GM12891 (cell line): ENCODE measurements around the gene KCNIP4.

Source experiments
- PAX5 ChIP-seq: IDR thresholded peaks from 2 replicates; pipeline ENCODE4 v1.6.1; 2011; ENCODE audit warnings: low read length, moderate library complexity, mild to moderate bottlenecking; ENCODE audit not compliant: insufficient read depth, severe bottlenecking
- POLR2A ChIP-seq: IDR thresholded peaks from 2 replicates; pipeline ENCODE4 v1.6.1; 2011; ENCODE audit warnings: low read depth, low read length, control low read depth
- POLR2AphosphoS5 ChIP-seq: IDR thresholded peaks from 2 replicates; pipeline ENCODE4 v1.6.1; 2011; ENCODE audit warnings: low read depth, low read length, control low read depth
- POU2F2 ChIP-seq: IDR thresholded peaks from 2 replicates; pipeline ENCODE4 v1.6.1; 2011; ENCODE audit warnings: low read depth, mild to moderate bottlenecking, control low read depth, low read length, moderate library complexity
- SPI1 ChIP-seq: IDR thresholded peaks from 2 replicates; pipeline ENCODE4 v1.6.1; 2011; ENCODE audit warnings: low read depth, low read length, control low read depth

DNA sequence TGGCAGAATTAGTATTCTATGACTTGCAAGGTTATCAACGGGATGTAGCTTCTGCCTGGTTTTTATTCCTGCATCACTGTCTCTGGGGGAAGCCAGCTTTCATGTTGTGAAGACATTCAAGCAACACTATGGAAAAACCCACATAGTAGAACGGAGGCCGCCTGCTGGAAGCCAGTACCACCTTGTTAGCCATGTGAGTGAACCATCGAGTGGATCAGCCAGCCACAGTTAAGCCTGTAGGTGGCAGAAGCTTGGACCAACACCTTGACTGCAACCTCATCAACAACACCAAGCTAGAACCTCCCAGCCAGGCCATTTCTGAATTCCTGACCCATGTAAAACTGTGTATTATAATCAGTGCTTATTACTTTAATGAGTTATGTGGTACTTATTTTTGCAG is 538.2 kb downstream of the KCNIP4 start:
- TF ChIP-seq POLR2A (no peak), POLR2AphosphoS5 (no peak), SPI1 (no peak), POU2F2 (no peak), PAX5 (no peak)
